AG04450 (cell line): Measurements from ENCODE around the gene EVI5L. TPM values are rescaled to one million over a fixed set of nuclear protein-coding genes. Genes with fewer than 3 reads are reported as not detected.

ENCODE experiments used
- CTCF ChIA-PET: fragments of 300-600, 350-600 bp; formaldehyde crosslinking; extraction: SDS; loops from one replicate; lab custom pipeline; 2022; ENCODE audit warnings: antibody characterized with exemption, inconsistent platforms; lab: Charles Lee
- POLR2A ChIA-PET: fragments of 350-600 bp; formaldehyde crosslinking; extraction: SDS; loops from one replicate; lab custom pipeline; 2021; ENCODE audit warnings: antibody characterized with exemption, inconsistent platforms; lab: Yijun Ruan, JAX
- DNase-seq: peaks from one replicate; pipeline ENCODE4 v3.0.0-alpha.2; 2011; ENCODE audit warnings: low read depth, low spot score
- H3K27ac ChIP-seq: one replicate; pipeline ENCODE4 v1.5.1; 2012; ENCODE audit warnings: low read depth, low read length, control low read depth
- H3K27me3 ChIP-seq: one replicate; pipeline ENCODE4 v1.6.0; 2012; ENCODE audit warnings: low read length; ENCODE audit not compliant: control insufficient read depth, insufficient read depth
- H3K4me3 ChIP-seq: 2 replicates; pipeline ENCODE4 v1.5.1; 2011; ENCODE audit warnings: mild to moderate bottlenecking, low read depth, low read length, control low read depth
- H3K9me3 ChIP-seq: 2 replicates; pipeline ENCODE4 v1.5.1; 2012; ENCODE audit warnings: low read length; ENCODE audit not compliant: control insufficient read depth, insufficient read depth
- CTCF ChIP-seq: IDR thresholded peaks from 2 replicates; pipeline ENCODE4 v1.5.1; 2011; ENCODE audit warnings: low read depth, low read length, control low read depth, inconsistent platforms
- polyA plus RNA-seq: library from polyadenylated mRNA; depleted of rRNA; stranded (reverse); fragments of >200 nt; gene quantifications from 2 replicates; pipeline ENCODE4 v1.2.3, GENCODE V29; 2011

Gene EVI5L
- polyA plus RNA-seq, 1 experiment: 6.7 TPM

GRCh38 chr19:7787602-7788177, 42.3 kb upstream of the EVI5L start:
- Histone ChIP-seq H3K4me3 (no peak overlapping the region), H3K27ac (no peak overlapping the region), H3K9me3 (peaks cover 2% of the 10 kb centered on the region; the same call in 1 of the 2 replicates), H3K27me3 (peaks cover 21% of the 10 kb centered on the region)
- ChIA-PET POLR2A (interaction anchor here (0.6 kb wide), 1 partner anchor 431 kb away, joined by 4 read pairs; no protein-coding TSS in a partner anchor), CTCF (no interaction called here)
- no peak for TF ChIP-seq CTCF
- DNase-seq: no peak

GRCh38 chr19:7788178-7788932, 41.7 kb upstream of the EVI5L start:
- H3K4me3 ChIP-seq: no peak overlapping the region
- TF ChIP-seq CTCF: no peak
- no peak for DNase-seq
- CTCF ChIA-PET: no interaction called here
- POLR2A ChIA-PET: no interaction called here
- no peak overlapping the region for H3K27ac ChIP-seq
- H3K27me3 ChIP-seq: peaks cover 21% of the 10 kb centered on the region
- peaks cover 2% of the 10 kb centered on the region for H3K9me3 ChIP-seq

GRCh38 chr19:7788933-7789323, 41.1 kb upstream of the EVI5L start:
- Histone ChIP-seq H3K4me3 (no peak overlapping the region), H3K27ac (no peak overlapping the region), H3K27me3 (peaks cover 21% of the 10 kb centered on the region), H3K9me3 (peaks cover 2% of the 10 kb centered on the region)
- ChIA-PET CTCF (no interaction called here), POLR2A (no interaction called here)
- no peak for TF ChIP-seq CTCF
- DNase-seq: no peak

- Histone ChIP-seq H3K9me3 (peaks cover 2% of the 10 kb centered on the region), H3K27ac (no peak overlapping the region), H3K4me3 (no peak overlapping the region), H3K27me3 (peaks cover 21% of the 10 kb centered on the region)
- POLR2A ChIA-PET: no interaction called here
- no peak for DNase-seq
- no peak for TF ChIP-seq CTCF
- CTCF ChIA-PET: no interaction called here
Observed at GRCh38 chr19:7789447-7789846, 40.6 kb upstream of the EVI5L start.

GRCh38 chr19:7790416-7790815, 39.6 kb upstream of the EVI5L start:
- Histone ChIP-seq H3K27me3 (peaks cover 21% of the 10 kb centered on the region), H3K4me3 (no peak overlapping the region), H3K9me3 (peaks cover 2% of the 10 kb centered on the region), H3K27ac (no peak overlapping the region)
- ChIA-PET CTCF (interaction anchor here (1.3 to 2.2 kb wide), 2 partner anchors 110 to 222 kb away, joined by 6 read pairs; partner anchors contain the start of gene TRAPPC5), POLR2A (no interaction called here)
- TF ChIP-seq CTCF: no peak
- no peak for DNase-seq
